NCI-H1436 (cell line): ENCODE measurements around the gene SLC22A16.

Experiments used
- DNase-seq: peaks from one replicate; lab custom pipeline; 2025; lab: John Stamatoyannopoulos, UW

Gene SLC22A16

DNA sequence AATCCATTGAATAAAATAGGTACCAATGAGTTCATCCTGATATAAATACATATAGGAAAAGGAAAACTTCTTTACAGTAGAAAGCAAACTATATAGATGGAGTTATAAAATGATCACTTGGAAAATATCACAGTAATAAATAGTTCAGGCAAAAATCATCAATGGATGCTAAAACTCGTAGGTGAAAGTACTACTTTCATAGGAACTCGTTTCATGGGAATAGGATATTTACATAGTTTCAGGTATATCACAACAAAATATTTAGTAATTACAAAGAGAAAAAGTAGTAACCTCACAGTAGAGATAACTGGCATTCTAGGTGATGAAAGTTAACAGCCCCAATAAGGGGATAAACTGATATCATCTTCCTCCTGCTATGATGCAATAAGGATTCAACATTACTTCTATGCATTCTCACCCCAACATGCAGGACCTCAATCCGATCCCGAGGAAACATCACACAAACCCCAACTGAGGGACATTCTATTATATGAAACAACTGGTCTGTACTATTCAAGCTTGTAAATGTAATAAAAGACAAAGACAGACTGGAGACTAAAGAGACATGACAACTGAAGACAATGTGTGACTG, 74.7 kb downstream of the SLC22A16 start:
- DNase-seq = no peak

DNA sequence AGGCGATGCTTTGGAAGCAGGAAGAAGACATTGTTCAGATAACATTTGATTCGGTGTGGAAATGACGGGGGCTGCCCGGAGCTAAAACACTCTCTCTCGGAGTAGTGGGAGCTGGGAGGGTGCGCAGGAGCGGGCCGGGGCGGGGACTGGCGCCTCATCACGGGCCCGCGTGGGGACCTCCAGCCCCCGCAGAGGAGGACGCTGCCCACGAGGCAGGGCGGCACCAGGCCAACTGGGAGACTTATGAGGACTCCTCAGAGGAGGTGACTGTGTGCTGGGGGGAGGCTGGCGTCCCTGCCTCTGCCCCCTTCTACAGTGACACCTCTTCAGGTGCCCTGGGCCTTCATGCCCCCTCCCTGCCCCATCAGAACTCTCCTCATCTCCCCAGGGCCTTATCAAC, 76.2 kb downstream of the SLC22A16 start:
- no peak for DNase-seq

DNA sequence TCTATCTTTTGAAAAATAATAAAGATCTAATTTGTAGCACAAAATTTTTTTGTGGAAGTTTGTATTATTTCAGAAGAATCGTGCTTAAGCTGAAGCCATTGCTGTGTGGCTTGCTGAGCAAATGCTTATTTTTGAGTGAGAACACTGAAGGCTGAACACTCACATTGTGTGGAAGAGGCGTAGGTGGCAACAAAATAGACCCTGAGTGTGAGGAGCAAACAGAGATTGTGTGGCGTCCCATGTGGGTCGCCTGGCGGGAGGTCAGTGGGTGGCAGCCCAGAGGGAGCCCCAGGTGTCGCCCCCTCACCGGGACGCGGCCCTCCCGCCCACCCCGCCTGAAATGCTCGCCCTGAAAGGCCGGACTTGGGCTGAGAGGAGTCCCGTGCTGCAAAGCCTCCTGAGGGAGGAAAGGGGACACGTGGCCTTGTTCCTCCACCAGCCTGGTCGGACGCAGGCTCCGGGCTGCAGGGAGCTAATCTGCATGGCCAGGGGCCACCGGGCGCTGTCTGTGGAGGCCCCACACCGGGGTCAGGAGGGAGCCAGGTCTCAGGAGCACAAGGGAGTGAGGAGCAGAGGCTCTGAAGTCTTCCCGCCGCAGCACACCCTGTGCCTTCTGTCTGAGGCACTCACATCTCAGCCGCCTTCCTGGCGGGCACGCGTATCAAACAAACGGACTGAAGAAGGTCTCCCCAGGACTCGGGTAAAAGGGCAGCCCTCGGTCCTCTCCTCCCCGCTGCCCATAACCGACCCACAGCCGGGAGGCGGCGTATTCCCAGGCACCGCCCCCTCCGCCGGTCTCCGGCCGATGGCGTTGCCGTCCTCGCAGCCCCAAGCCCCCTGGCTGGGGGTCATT, 77.0 kb downstream of the SLC22A16 start:
- DNase-seq = no peak

DNA sequence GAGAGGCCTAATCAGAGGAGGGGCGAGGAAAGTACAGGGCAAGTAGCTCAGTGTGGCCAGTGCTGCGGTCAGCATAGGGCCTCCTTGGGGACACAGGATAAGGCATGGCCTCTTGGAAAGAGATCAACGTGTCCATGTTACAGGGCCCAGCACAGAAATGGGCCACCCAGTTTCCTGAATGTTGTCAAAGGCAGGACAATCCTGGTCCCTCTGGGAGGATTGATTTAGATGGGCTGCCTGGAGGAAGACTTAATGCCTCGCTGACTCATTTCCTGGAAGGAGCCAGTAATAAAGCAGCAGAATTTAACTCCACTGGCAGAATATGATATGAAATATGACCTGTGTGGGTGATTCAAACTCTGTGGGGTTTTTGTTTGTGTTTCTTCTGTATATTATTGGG, 77.6 kb downstream of the SLC22A16 start:
- no peak for DNase-seq

DNA sequence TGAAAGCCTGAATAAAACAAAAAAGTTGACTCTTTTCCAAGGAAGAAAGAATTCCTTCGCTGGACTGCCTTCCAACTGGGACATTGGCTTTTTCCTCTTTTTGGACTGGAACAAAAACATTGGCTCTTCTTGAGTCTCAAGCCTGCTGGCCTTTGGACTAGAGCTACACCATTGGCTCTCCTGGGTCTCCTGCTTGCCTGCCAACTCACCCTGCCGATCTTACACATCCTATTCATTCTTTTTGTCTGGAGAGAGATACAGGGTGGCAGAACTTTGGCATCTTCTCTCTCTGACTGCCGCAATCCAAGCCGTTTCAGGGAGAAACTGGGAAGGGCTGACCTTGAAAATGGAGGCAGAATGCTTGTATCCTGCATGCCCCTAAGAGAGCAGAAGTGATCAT, 81.2 kb downstream of the SLC22A16 start:
- no peak for DNase-seq

DNA sequence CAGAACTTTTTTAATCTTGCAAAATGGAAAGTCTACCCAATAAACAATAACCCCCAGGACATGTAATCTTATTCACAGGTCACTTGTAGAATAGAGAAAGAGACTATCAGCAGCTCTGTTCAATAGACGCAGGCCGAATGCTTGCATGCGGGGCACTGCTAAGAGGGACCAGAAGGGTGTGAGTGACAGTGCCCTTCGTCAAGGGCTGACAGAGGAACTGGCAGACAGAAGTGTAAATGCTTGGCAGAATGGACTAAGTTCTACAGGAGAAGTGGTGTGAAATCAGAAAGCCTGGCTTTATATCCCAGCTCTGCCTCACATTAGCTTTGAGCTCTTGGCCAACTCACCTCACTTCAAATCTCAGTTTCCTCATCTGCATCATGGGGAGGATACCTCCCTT, 82.0 kb downstream of the SLC22A16 start:
- no peak for DNase-seq

DNA sequence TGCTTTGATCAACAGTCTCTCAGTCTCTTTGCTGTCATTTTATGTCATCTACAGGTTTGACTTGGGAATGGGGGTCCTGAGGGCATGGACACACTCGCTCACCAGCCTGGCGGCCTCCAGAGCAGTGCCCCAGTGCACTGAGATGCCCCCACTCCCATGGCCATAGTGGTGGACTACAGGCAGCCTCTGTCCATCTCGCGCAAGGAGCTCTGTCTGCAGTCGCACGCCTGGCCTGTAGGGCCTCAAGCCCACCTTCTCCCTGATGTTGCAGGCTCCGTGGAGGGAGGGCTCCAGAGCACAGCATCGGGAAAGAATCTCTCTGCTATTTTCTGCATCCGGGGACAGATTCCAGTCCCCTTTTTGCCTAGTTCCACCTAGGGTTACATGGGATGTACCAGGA, 83.7 kb downstream of the SLC22A16 start:
- no peak for DNase-seq

DNA sequence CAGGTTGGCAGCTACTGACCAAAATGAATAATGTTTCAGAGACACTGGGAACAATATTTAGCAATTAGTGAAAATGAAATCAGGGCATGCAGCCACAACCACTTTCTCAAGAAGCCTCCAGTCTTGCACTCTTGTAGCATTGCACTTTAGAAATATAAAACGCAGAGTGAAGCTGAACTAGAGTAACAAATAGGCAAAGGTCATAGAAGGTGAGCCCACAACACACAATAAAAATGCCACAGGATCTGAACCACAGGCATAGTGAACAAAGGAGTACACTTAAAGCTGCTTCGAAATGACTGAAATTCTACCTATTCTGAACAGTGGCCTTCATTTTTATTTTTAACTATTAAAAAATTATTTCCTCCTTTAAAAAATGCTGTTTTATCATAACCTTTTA, 86.0 kb downstream of the SLC22A16 start:
- DNase-seq = no peak

DNA sequence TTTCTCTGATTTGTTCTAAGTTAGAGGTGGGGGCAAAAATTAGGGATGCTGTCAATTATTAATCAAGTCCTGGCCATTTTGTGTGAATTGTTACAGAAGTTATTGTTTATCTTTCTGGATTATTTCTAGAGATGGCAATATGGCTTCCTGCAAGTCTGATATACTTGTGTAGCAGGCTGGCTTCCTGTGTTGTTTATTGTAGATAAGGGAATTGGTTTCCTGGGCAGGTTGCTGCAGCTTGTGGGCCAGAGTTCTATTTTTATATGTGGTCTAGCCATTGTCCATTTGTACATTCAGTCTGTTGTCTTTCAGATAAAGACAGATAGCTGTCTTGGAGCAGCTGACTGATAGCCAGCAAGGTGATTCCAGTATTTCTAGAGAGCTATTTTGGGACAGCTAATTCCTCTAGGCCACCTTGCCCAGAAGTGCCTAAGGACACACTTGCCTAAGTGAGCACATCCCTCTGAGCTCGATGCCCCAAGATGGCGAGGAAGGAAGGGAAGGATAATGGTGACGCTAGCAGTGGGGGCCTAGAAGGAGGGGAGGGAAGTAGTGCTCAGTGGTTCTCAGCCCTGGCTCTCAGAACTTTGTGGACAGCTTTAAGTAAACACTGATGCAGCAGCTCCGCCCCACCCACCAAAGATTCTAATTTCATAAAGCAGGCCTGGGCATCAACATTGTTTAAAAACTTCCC, 86.6 kb downstream of the SLC22A16 start:
- no peak for DNase-seq

DNA sequence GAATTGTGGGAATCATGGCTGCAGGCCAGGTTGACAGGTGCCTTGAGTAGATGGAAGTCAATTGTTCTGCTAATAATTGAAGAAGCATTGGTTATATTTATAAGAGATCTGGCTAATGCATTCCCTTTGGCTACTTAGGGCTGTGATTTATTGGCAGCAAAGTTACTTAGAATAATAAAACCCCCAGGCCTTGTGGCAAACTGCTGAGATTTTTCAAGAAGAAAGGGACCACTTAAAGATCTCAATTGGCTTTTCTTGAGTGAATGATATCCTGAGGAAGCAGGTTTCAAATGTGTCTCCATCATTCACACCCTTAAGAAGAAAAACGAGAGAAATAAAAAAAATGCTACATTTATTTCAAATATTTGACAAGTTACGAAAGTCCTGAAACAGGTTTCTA, 88.4 kb downstream of the SLC22A16 start:
- DNase-seq = no peak

DNA sequence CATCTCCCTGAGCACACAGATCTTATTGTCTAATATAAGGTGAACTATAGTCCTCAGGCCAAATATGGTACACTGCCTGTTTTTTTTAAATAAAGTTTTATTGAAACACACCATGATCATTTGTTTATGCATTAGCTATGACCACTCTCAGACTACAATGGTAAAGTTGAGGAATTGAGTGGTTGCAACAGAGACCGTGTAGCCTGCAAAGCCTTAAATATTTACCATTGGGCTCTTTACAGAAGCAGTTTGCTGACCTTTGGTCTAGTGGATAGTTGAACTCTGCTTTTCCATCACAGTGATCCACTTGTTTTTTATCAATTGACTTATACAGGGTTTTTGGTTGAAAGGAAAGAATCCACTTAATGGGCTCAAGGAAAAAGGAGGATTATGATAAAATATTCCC, 91.0 kb downstream of the SLC22A16 start:
- no peak for DNase-seq

DNA sequence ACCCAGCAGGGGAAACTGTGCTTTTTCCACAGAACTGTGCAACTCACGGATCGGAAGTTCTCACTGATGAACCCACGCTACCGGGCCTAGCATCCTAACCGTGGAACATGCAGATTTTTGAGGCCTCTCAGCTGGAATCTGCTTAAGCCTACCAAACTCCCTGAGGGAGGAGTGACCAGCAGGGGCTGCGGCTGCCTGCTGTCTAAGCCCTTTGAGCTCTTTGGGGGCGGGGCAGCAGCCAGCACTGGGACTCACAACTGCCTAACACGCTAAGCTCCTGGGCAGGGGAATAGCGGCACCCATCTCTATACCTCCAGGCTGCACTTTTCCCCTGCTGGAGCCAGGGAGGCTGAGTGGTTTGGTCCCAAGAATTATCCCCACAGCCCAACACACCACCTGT, 97.9 kb downstream of the SLC22A16 start:
- no peak for DNase-seq
